Stomach smooth muscle (tissue), 2 donors: ENCODE results near the gene NEURL1B.
A peak's percentile ranks its signal among the peaks of the same experiment; 100 is the strongest.

Experiments used
- H3K27ac ChIP-seq: one replicate; pipeline ENCODE4 v1.7.0; 2013; ENCODE audit warnings: mild to moderate bottlenecking, low read length, inconsistent platforms
- H3K27me3 ChIP-seq, 2 donors: one replicate each; pipeline ENCODE4 v1.7.0; 2013; ENCODE audit warnings: low read length in 2 of 2; ENCODE audit not compliant: insufficient read depth in 2 of 2, control insufficient read depth in 1 of 2
- H3K36me3 ChIP-seq, 2 donors: one replicate each; pipeline ENCODE4 v1.7.0; 2013; ENCODE audit warnings: low read length in 2 of 2; ENCODE audit not compliant: control insufficient read depth in 2 of 2, insufficient read depth in 2 of 2
- H3K4me1 ChIP-seq: one replicate; pipeline ENCODE4 v1.7.0; 2013; ENCODE audit warnings: low read length; ENCODE audit not compliant: control insufficient read depth, insufficient read depth
- H3K4me3 ChIP-seq, 2 donors: one replicate each; pipeline ENCODE4 v1.7.0; 2013; ENCODE audit warnings: low read length in 2 of 2
- H3K9ac ChIP-seq, 2 donors: one replicate each; pipeline ENCODE4 v1.7.0; 2013; ENCODE audit warnings: low read length in 2 of 2, mild to moderate bottlenecking in 1 of 2
- H3K9me3 ChIP-seq, 2 donors: one replicate each; pipeline ENCODE4 v1.7.0; 2013; ENCODE audit warnings: low read length in 2 of 2; ENCODE audit not compliant: control insufficient read depth in 2 of 2
- donor health status: healthy.
- donor health status: Pancreatic carcinoma.

Gene NEURL1B

DNA sequence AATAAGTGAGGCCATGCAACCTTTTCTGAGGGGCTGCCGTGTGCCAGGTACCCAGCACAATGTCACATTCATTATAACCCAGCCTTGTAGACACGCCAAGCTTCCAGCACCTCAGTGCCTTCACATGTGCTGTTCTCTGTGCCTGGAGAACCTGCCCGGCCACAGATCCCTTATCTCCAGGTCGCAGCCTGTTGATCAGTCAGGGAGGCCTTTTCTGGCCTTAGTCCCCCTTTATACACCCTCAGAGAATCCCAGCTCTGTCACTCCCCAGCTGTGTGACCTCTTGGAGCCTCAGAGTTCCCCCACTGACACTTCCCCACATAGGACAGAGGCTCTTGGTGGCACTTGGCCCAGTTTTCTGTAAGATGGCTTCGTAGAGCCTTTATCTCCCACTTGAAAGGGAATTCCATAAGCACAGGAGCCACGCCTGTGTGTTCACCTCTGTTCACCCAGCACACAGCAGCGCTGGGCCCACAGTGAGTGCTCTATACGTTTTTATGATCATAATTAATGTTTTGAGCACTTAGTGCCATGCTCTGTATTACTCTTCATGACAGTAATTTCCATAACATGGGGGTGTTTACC is 38.7 kb downstream of the NEURL1B start:
- Histone ChIP-seq H3K27ac (peak overlapping the region; percentile 41), H3K4me1 (peaks cover 27% of the 10 kb centered on the region), H3K9ac (peak overlapping the region in 1 of 2 donors; percentile 51), H3K9me3 (no peaks in the 10 kb centered on the region), H3K36me3 (peaks cover 0 to 3% of the 10 kb centered on the region in 2 donors), H3K27me3 (no peaks in the 10 kb centered on the region), H3K4me3 (no peak overlapping the region)

DNA sequence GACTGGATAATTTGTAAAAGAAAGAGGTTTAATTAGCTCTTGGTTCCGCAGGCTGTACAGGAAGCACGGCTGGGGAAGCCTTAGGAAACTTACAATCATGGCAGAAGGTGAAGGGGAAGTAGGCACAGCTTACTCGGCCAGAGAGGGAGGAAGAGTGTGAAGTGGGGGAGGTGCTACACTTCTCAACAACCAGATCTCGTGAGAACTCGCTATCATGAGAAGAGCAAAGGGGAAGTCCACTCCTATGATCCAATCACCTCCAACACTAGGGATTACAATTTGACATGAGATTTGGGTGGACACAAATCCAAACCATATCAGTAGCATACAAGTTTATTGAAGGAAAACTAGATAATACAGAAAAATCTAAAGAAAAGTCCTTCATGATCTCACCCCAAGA is 39.9 kb downstream of the NEURL1B start:
- no peak overlapping the region for H3K9ac ChIP-seq
- H3K27me3 ChIP-seq: no peaks in the 10 kb centered on the region
- H3K4me1 ChIP-seq: peaks cover 30% of the 10 kb centered on the region
- H3K9me3 ChIP-seq: no peaks in the 10 kb centered on the region
- peaks cover 0 to 4% of the 10 kb centered on the region in 2 donors for H3K36me3 ChIP-seq
- H3K27ac ChIP-seq: peak overlapping the region; percentile 46
- no peak overlapping the region for H3K4me3 ChIP-seq

DNA sequence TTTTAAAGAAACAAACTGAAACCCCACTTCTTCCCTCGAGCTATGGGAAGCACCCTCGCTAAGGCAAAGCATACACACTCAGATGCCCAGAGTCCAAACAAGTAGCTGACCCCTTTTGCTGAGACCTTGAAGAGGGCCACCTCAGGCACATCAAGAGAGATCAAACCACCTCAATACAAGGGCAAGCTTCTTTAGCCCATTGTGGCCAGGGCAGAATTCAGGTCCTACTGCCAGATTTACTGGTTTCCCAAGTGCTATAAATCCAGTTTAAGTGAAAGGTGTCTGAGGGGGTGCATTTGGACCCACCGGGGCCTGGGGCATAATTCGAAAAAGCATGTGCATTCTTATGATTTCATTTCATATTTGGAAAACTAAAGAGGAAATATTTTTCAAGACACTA is 40.4 kb downstream of the NEURL1B start:
- H3K36me3 ChIP-seq: peaks cover 0 to 4% of the 10 kb centered on the region in 2 donors
- no peaks in the 10 kb centered on the region for H3K27me3 ChIP-seq
- H3K9me3 ChIP-seq: no peaks in the 10 kb centered on the region
- no peak overlapping the region for H3K4me3 ChIP-seq
- no peak overlapping the region for H3K9ac ChIP-seq
- H3K4me1 ChIP-seq: peaks cover 32% of the 10 kb centered on the region
- H3K27ac ChIP-seq: peak overlapping the region; percentile 46

DNA sequence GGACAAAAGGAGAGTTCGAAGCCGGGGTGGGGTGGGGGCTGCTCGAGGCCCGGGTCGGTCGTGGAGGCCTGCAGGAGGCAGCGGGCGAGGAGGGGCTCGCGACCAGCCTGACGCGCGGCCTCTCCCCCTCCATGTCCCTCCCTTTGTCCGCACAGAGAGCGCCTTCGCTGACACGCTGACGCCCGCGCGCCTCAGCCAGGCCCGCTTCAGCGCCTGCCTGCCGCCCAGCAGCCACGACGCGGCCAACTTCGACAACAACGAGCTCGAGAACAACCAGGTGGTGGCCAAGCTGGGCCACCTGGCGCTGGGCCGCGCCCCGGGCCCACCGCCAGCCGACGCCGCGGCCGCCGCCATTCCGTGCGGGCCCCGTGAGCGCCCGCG is 42.2 kb downstream of the NEURL1B start:
- no peak overlapping the region for H3K9ac ChIP-seq
- no peak overlapping the region for H3K4me3 ChIP-seq
- no peaks in the 10 kb centered on the region for H3K27me3 ChIP-seq
- peaks cover 38% of the 10 kb centered on the region for H3K4me1 ChIP-seq
- H3K27ac ChIP-seq: no peak overlapping the region
- H3K9me3 ChIP-seq: no peaks in the 10 kb centered on the region
- peaks cover 2 to 8% of the 10 kb centered on the region in 2 donors for H3K36me3 ChIP-seq

DNA sequence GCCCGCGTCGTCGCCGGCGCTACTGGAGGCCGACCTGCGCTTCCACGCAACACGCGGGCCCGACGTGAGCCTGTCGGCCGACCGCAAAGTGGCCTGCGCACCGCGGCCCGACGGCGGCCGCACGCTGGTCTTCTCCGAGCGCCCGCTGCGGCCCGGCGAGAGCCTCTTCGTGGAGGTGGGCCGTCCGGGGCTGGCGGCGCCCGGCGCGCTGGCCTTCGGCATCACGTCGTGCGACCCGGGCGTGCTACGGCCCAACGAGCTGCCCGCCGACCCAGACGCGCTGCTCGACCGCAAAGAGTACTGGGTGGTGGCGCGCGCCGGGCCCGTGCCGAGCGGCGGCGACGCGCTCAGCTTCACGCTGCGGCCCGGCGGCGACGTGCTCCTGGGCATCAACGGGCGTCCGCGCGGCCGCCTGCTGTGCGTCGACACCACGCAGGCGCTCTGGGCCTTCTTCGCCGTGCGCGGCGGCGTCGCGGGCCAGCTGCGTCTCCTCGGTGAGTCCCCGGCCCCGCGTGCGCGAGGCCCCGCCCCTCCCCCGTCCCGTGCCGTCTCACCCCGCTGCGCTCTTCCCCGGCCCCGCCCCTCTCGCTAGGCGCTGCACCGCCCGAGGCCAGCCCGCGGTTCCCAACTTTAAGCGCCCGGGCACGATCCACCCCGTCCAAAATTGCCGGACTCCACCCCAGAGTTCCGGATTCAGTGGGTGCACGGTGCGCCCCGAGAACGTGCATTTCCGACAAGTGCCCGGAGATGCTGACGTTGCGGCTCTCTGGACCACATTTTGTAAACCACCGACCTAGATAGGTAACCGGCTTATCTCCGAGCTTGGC is 42.8 kb downstream of the NEURL1B start:
- no peak overlapping the region for H3K4me3 ChIP-seq
- no peaks in the 10 kb centered on the region for H3K9me3 ChIP-seq
- no peak overlapping the region for H3K9ac ChIP-seq
- no peaks in the 10 kb centered on the region for H3K27me3 ChIP-seq
- H3K36me3 ChIP-seq: peaks cover 2 to 10% of the 10 kb centered on the region in 2 donors
- no peak overlapping the region for H3K27ac ChIP-seq
- H3K4me1 ChIP-seq: peaks cover 38% of the 10 kb centered on the region

DNA sequence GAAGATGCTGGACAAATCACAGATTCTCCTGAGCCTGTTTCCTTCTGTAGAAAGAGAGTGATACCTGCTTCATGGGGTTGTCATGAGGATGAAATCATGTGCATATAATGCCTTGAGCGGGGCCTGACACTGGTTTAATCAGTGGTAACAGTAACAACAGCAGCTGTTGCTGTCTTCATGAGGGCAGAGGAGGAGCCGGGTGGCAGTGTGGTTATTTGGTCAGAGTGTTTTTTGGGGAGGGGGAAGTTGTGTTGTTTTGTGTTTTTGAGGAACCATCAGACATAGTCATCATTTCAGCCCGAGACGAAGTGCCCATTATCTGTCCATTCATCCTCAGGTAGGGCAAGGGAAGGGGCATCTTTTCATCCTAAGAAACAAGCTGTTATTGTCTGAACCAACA is 44.0 kb downstream of the NEURL1B start:
- peaks cover 39% of the 10 kb centered on the region for H3K4me1 ChIP-seq
- no peak overlapping the region for H3K27ac ChIP-seq
- no peaks in the 10 kb centered on the region for H3K9me3 ChIP-seq
- peaks cover 2 to 10% of the 10 kb centered on the region in 2 donors for H3K36me3 ChIP-seq
- H3K27me3 ChIP-seq: no peaks in the 10 kb centered on the region
- no peak overlapping the region for H3K9ac ChIP-seq
- no peak overlapping the region for H3K4me3 ChIP-seq

DNA sequence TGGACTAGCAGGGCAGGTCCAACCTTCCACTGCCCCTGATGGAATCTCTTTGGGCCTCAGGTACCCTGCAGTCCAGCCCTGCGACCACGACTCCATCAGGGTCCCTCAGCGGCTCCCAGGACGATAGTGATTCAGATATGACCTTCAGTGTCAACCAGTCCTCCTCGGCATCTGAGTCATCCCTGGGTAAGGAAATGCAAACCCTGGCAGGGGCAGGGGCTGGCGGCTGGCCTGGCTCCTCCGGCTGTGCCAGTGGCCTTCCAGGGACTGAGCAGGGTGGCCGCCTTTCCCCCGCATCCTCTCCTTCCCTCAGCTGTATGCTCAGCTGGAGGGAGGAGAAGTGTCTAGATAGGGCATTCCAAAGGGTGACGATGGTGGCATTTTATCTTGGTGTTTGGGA is 45.0 kb downstream of the NEURL1B start:
- peaks cover 2 to 10% of the 10 kb centered on the region in 2 donors for H3K36me3 ChIP-seq
- no peaks in the 10 kb centered on the region for H3K27me3 ChIP-seq
- H3K9me3 ChIP-seq: no peaks in the 10 kb centered on the region
- H3K27ac ChIP-seq: peak overlapping the region; percentile 24
- H3K9ac ChIP-seq: no peak overlapping the region
- H3K4me1 ChIP-seq: peaks cover 41% of the 10 kb centered on the region
- H3K4me3 ChIP-seq: no peak overlapping the region

DNA sequence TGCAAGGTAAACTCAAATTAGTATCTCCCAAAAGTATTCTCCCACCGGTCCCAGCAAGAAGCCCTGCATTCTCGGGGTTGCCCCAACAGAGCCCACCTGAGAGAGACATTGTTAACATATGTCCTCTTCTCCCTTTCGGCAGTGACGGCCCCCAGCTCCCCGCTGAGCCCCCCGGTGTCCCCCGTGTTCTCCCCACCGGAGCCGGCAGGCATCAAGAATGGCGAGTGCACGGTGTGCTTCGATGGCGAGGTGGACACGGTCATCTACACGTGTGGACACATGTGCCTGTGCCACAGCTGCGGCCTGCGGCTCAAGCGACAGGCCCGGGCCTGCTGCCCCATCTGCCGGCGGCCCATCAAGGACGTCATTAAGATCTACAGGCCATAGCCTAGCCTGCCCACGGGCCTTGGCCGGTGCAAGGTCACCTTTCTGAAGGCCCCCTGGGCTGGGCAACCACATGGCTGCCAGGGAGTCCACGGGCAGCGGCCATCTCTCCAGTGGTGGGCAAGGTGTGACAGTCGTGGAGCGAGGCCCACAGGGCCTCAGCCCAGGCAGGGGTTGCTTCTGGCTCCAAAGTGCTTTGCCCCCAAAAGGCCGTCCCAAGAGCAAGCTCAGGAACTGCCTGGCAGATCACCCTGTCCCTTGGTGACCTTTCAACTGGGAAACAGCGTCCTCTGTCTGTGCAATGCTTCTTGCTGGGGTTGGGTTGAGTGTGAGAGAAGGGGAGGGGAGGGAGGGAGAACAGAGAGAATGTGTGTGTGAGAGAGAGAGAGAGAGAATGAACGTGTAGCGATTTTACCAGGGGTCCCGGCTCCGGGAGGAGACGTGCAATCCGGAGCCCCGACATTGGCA is 45.7 kb downstream of the NEURL1B start:
- peaks cover 39% of the 10 kb centered on the region for H3K4me1 ChIP-seq
- H3K27ac ChIP-seq: peak overlapping the region; percentile 76
- peaks cover 2 to 10% of the 10 kb centered on the region in 2 donors for H3K36me3 ChIP-seq
- H3K9ac ChIP-seq: no peak overlapping the region
- no peak overlapping the region for H3K4me3 ChIP-seq
- no peaks in the 10 kb centered on the region for H3K9me3 ChIP-seq
- no peaks in the 10 kb centered on the region for H3K27me3 ChIP-seq

DNA sequence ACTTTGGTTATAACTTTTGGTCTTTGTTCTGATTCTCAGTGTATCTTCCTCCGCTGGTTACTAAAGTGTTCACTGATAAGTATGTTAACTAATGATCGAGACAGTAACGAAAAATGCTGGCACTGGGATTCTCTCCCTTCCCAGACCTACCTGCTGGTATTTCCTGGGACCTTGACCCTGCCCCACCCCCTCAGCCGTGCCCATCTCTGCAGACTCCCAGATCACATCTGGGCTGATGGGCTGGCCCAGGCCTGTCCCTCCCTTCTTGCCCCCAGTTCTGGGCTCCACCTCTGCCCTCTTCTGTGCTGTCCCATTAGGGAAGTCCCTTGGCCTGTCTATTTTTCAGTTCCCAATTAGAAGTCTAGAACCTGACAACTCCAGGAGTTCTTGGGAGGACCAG is 46.9 kb downstream of the NEURL1B start:
- Histone ChIP-seq H3K9me3 (no peaks in the 10 kb centered on the region), H3K27ac (peak overlapping the region; percentile 76), H3K27me3 (no peaks in the 10 kb centered on the region), H3K4me3 (no peak overlapping the region), H3K4me1 (peaks cover 48% of the 10 kb centered on the region), H3K9ac (no peak overlapping the region), H3K36me3 (peaks cover 2 to 10% of the 10 kb centered on the region in 2 donors)

DNA sequence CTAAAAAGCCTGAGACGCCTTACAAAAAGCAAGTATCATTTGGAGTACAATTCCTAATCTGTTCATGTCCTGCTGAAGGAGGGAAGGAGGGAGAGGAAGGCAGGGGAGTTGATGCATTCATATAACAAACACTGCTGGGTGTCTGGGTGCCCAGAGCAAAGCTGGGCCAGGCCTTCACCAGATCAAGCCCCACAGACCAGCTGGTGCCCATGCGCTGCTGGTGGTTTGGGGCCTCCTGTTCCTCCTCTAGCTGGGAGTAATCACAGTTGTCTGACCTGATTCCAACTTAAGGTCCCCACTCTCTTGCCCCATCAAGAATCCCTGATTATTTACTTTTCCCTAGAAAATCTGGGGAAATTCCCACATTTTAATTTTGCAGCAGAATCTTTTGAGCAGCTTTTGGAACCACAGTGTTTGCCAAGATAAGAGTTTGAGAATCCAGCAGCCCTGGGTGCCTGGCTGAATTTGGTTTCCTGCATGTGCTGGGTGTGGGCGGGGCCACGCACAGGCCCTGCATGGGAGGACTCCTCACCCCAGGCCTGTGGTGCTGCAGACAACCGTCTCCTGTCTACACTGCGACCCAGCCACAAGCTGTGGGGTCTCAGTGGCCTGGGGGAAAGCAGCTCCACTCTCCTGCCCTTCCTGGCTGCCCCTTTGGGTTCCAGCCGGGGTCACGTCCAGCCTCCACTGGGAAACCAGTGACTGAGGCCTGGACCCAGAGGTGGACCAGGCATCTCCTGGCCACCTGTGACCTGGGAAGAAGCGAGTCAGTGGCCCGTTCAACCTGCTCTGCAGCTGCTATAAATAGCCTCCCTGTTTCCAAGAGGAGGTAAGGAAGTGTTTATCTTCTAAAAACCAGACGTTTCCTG is 47.5 kb downstream of the NEURL1B start:
- peak overlapping the region; percentile 7 to 55 for H3K9ac ChIP-seq
- peaks cover 55% of the 10 kb centered on the region for H3K4me1 ChIP-seq
- H3K36me3 ChIP-seq: peaks cover 2 to 10% of the 10 kb centered on the region in 2 donors
- H3K9me3 ChIP-seq: no peaks in the 10 kb centered on the region
- H3K27me3 ChIP-seq: no peaks in the 10 kb centered on the region
- no peak overlapping the region for H3K4me3 ChIP-seq
- H3K27ac ChIP-seq: peak overlapping the region; percentile 76
